ENCODE results near the gene ABCC5.

Gene ABCC5

DNA sequence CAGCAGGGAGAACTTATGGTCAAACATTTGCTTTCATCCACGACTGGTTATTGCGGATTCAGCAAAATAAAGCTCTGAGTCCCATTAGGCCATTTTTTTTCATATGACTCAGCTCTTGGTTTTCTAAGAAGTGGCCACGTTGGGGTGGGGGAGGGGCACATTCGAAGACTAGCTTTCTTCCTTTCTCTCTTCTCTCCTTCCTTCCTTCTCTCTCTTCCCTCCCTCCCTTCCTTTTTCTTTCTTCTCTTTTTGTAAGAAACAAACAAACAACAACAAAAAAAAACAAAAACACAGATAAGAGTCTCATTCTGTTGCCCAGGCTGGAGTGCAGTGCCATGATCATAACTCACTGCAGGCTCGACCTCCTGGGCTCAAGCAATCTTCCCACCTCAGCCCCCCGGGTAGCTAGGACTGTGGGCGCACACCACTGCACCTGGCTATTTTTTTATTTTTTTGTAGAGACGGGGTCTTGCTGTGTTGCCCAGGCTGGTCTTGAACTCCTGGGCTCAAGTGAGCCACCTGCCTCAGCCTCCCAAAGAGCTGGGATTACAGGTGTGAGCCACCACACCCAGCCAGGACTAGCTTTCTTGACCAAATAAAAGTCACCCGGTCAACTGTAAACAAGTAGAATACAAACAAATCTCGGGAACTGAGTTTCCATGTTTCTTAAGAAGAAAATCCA is 41.6 kb downstream of the ABCC5 start:
- no peaks in the 10 kb centered on the region for H3F3A ChIP-seq (ENCODE audit: insufficient read depth, low read length)
- H3K4me3 ChIP-seq (ENCODE audit: low read depth, low read length, poor library complexity, severe bottlenecking): no peak overlapping the region
- no peak overlapping the region for H3K9ac ChIP-seq (ENCODE audit: low read length)
- H2AFZ ChIP-seq (ENCODE audit: low read length): no peak overlapping the region
- peaks cover 4% of the 10 kb centered on the region for H3K4me1 ChIP-seq (ENCODE audit: insufficient read depth, low read length, severe bottlenecking)
- no peaks in the 10 kb centered on the region for H3K9me3 ChIP-seq (ENCODE audit: low read length)
- H3K9me2 ChIP-seq (ENCODE audit: low read depth, low read length): no peaks in the 10 kb centered on the region
- H3K36me3 ChIP-seq (ENCODE audit: insufficient read depth, low read length): peaks cover 28% of the 10 kb centered on the region; the same call in 1 of the 2 replicates
- H3K27me3 ChIP-seq (ENCODE audit: insufficient read depth, low read length): no peaks in the 10 kb centered on the region
- H3K27ac ChIP-seq (ENCODE audit: low read depth, low read length, poor library complexity, severe bottlenecking): no peak overlapping the region
- H3K79me2 ChIP-seq (ENCODE audit: insufficient read depth, low read length): no peaks in the 10 kb centered on the region
- no peak overlapping the region for H3K4me2 ChIP-seq (ENCODE audit: low read length)
- H4K20me1 ChIP-seq (ENCODE audit: insufficient read depth, low read length): no peaks in the 10 kb centered on the region
- TF ChIP-seq EZH2 (IDR thresholded peaks at IDR 0.05; ENCODE audit: borderline replicate concordance, low read length): no peak
- TF ChIP-seq, protein P1, sequence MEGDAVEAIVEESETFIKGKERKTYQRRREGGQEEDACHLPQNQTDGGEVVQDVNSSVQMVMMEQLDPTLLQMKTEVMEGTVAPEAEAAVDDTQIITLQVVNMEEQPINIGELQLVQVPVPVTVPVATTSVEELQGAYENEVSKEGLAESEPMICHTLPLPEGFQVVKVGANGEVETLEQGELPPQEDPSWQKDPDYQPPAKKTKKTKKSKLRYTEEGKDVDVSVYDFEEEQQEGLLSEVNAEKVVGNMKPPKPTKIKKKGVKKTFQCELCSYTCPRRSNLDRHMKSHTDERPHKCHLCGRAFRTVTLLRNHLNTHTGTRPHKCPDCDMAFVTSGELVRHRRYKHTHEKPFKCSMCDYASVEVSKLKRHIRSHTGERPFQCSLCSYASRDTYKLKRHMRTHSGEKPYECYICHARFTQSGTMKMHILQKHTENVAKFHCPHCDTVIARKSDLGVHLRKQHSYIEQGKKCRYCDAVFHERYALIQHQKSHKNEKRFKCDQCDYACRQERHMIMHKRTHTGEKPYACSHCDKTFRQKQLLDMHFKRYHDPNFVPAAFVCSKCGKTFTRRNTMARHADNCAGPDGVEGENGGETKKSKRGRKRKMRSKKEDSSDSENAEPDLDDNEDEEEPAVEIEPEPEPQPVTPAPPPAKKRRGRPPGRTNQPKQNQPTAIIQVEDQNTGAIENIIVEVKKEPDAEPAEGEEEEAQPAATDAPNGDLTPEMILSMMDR (IDR thresholded peaks at IDR 0.05; ENCODE audit: low read length): no peak

DNA sequence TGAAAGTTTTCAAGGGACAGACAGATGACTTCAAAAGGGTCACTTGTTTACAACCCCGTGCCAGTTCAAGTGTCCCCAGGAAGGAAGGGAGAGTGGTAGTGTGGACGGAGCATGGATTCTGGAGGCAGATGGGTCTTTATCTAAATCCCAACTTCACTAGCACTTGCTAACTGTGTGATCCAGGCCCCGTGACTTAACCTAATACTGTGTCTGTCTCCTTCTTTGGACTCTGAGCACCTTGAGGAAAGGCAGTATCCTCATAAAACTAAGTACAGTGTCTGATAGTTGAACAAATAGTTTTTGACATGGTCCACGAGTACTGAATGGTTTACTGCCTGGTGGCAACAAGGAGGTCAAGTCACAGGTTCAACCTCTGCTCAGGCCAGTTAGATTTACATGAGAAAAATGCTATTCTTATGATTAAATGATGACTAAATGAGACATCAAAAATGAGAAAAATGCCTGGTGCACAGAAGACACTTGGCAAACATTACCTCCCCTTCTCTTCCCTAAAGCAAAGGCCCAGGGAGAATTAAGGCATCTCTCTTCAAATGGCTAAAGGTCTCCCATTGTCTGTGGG is 48.9 kb downstream of the ABCC5 start:
- no peak for TF ChIP-seq EZH2 (IDR thresholded peaks at IDR 0.05; ENCODE audit: borderline replicate concordance, low read length)
- TF ChIP-seq, protein P1 (IDR thresholded peaks at IDR 0.05; ENCODE audit: low read length): no peak
- Histone ChIP-seq H3K4me2 (ENCODE audit: low read length) (no peak overlapping the region), H3K27me3 (ENCODE audit: insufficient read depth, low read length) (no peaks in the 10 kb centered on the region), H4K20me1 (ENCODE audit: insufficient read depth, low read length) (no peaks in the 10 kb centered on the region), H3K79me2 (ENCODE audit: insufficient read depth, low read length) (no peaks in the 10 kb centered on the region), H3K4me1 (ENCODE audit: insufficient read depth, low read length, severe bottlenecking) (peaks cover 17% of the 10 kb centered on the region), H3K27ac (ENCODE audit: low read depth, low read length, poor library complexity, severe bottlenecking) (no peak overlapping the region), H3K9me2 (ENCODE audit: low read depth, low read length) (no peaks in the 10 kb centered on the region), H3F3A (ENCODE audit: insufficient read depth, low read length) (no peaks in the 10 kb centered on the region), H3K9me3 (ENCODE audit: low read length) (no peaks in the 10 kb centered on the region), H2AFZ (ENCODE audit: low read length) (no peak overlapping the region), H3K4me3 (ENCODE audit: low read depth, low read length, poor library complexity, severe bottlenecking) (no peak overlapping the region), H3K36me3 (ENCODE audit: insufficient read depth, low read length) (peaks cover 44% of the 10 kb centered on the region; the same call in 1 of the 2 replicates), H3K9ac (ENCODE audit: low read length) (no peak overlapping the region)

DNA sequence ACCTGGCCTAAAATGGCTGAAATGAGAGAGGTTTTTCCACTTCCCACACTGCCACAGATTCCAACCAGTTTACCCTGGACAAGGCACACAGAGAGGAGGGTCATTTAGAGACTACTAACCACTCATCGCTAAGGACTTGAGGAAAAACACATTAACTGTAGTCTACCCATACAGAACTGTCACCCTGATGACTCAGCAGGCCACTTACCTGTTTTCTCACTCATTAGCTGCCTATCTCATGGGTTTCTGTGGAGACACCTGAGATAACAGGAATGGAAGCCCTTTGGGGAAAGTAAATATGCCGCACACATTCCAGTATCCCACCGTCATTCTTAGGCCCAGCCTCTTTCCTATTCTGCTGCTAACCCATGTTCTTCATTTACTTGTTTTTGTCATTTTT is 50.0 kb downstream of the ABCC5 start:
- peaks cover 17% of the 10 kb centered on the region for H3K4me1 ChIP-seq (ENCODE audit: insufficient read depth, low read length, severe bottlenecking)
- peak overlapping the region; percentile 76 for H3K27ac ChIP-seq (ENCODE audit: low read depth, low read length, poor library complexity, severe bottlenecking)
- no peaks in the 10 kb centered on the region for H4K20me1 ChIP-seq (ENCODE audit: insufficient read depth, low read length)
- TF ChIP-seq, protein P1 (IDR thresholded peaks at IDR 0.05; ENCODE audit: low read length): no peak
- H2AFZ ChIP-seq (ENCODE audit: low read length): no peak overlapping the region
- H3K9ac ChIP-seq (ENCODE audit: low read length): no peak overlapping the region
- no peak overlapping the region for H3K4me3 ChIP-seq (ENCODE audit: low read depth, low read length, poor library complexity, severe bottlenecking)
- peaks cover 49% of the 10 kb centered on the region; the same call in 1 of the 2 replicates for H3K36me3 ChIP-seq (ENCODE audit: insufficient read depth, low read length)
- no peak overlapping the region for H3K4me2 ChIP-seq (ENCODE audit: low read length)
- no peaks in the 10 kb centered on the region for H3K9me2 ChIP-seq (ENCODE audit: low read depth, low read length)
- no peaks in the 10 kb centered on the region for H3K79me2 ChIP-seq (ENCODE audit: insufficient read depth, low read length)
- H3F3A ChIP-seq (ENCODE audit: insufficient read depth, low read length): no peaks in the 10 kb centered on the region
- no peaks in the 10 kb centered on the region for H3K27me3 ChIP-seq (ENCODE audit: insufficient read depth, low read length)
- H3K9me3 ChIP-seq (ENCODE audit: low read length): no peaks in the 10 kb centered on the region

All from OCI-LY1 (cell line).